ENCODE results near the gene MED13.
A peak's percentile ranks its signal among the peaks of the same experiment; 100 is the strongest.

The MED13 gene

GRCh38 chr17:62064791-62065563, at the start of gene MED13:
Gene MED13, minus strand, starts transcription at chr17:62065278. Its CDS starts 73 bp downstream, at chr17:62065205.
- Histone ChIP-seq H3K36me3 (ENCODE audit: control insufficient read depth in 1 of 2, insufficient read depth in 2 of 2, low read length in 2 of 2) (peaks cover 0 to 7% of the 10 kb centered on the region in 2 donors), H3K4me3 (ENCODE audit: low read depth in 1 of 2, low read length in 2 of 2) (peak within 1 kb of the TSS; percentile 97 to 98), H3K27me3 (ENCODE audit: control insufficient read depth in 1 of 2, insufficient read depth in 2 of 2, low read length in 2 of 2) (no peaks in the 10 kb centered on the region), H3K9ac (ENCODE audit: low read depth in 1 of 2, low read length in 2 of 2) (peak within 1 kb of the TSS; percentile 99), H3K9me3 (ENCODE audit: control insufficient read depth in 1 of 2, low read length in 2 of 2) (no peaks in the 10 kb centered on the region), H3K27ac (ENCODE audit: low read depth, low read length) (peak within 1 kb of the TSS; percentile 96), H3K4me1 (ENCODE audit: control insufficient read depth in 1 of 2, insufficient read depth in 2 of 2, low read length in 2 of 2) (peaks cover 35 to 37% of the 10 kb centered on the region in 2 donors)

- Histone ChIP-seq H3K9ac (ENCODE audit: low read depth in 1 of 2, low read length in 2 of 2) (no peak overlapping the region), H3K36me3 (ENCODE audit: control insufficient read depth in 1 of 2, insufficient read depth in 2 of 2, low read length in 2 of 2) (no peaks in the 10 kb centered on the region), H3K27ac (ENCODE audit: low read depth, low read length) (no peak overlapping the region), H3K4me1 (ENCODE audit: control insufficient read depth in 1 of 2, insufficient read depth in 2 of 2, low read length in 2 of 2) (peaks cover 11 to 13% of the 10 kb centered on the region in 2 donors), H3K4me3 (ENCODE audit: low read depth in 1 of 2, low read length in 2 of 2) (no peak overlapping the region), H3K27me3 (ENCODE audit: control insufficient read depth in 1 of 2, insufficient read depth in 2 of 2, low read length in 2 of 2) (no peaks in the 10 kb centered on the region), H3K9me3 (ENCODE audit: control insufficient read depth in 1 of 2, low read length in 2 of 2) (no peaks in the 10 kb centered on the region)
Observed at GRCh38 chr17:62112229-62112628, 47.2 kb upstream of the MED13 start.

- Histone ChIP-seq H3K9ac (ENCODE audit: low read depth in 1 of 2, low read length in 2 of 2) (no peak overlapping the region), H3K27me3 (ENCODE audit: control insufficient read depth in 1 of 2, insufficient read depth in 2 of 2, low read length in 2 of 2) (no peaks in the 10 kb centered on the region), H3K27ac (ENCODE audit: low read depth, low read length) (no peak overlapping the region), H3K36me3 (ENCODE audit: control insufficient read depth in 1 of 2, insufficient read depth in 2 of 2, low read length in 2 of 2) (no peaks in the 10 kb centered on the region), H3K4me3 (ENCODE audit: low read depth in 1 of 2, low read length in 2 of 2) (no peak overlapping the region), H3K9me3 (ENCODE audit: control insufficient read depth in 1 of 2, low read length in 2 of 2) (no peaks in the 10 kb centered on the region), H3K4me1 (ENCODE audit: control insufficient read depth in 1 of 2, insufficient read depth in 2 of 2, low read length in 2 of 2) (peaks cover 11 to 13% of the 10 kb centered on the region in 2 donors)
Observed at GRCh38 chr17:62111562-62112171, 46.6 kb upstream of the MED13 start.

- Histone ChIP-seq H3K27ac (ENCODE audit: low read depth, low read length) (no peak overlapping the region), H3K4me3 (ENCODE audit: low read depth in 1 of 2, low read length in 2 of 2) (no peak overlapping the region), H3K36me3 (ENCODE audit: control insufficient read depth in 1 of 2, insufficient read depth in 2 of 2, low read length in 2 of 2) (no peaks in the 10 kb centered on the region), H3K27me3 (ENCODE audit: control insufficient read depth in 1 of 2, insufficient read depth in 2 of 2, low read length in 2 of 2) (no peaks in the 10 kb centered on the region), H3K4me1 (ENCODE audit: control insufficient read depth in 1 of 2, insufficient read depth in 2 of 2, low read length in 2 of 2) (peaks cover 16% of the 10 kb centered on the region in 2 donors), H3K9me3 (ENCODE audit: control insufficient read depth in 1 of 2, low read length in 2 of 2) (no peaks in the 10 kb centered on the region), H3K9ac (ENCODE audit: low read depth in 1 of 2, low read length in 2 of 2) (no peak overlapping the region)
Observed at GRCh38 chr17:62110923-62111484, 45.9 kb upstream of the MED13 start.

- Histone ChIP-seq H3K4me1 (ENCODE audit: control insufficient read depth in 1 of 2, insufficient read depth in 2 of 2, low read length in 2 of 2) (peaks cover 18 to 19% of the 10 kb centered on the region in 2 donors), H3K9me3 (ENCODE audit: control insufficient read depth in 1 of 2, low read length in 2 of 2) (no peaks in the 10 kb centered on the region)
Observed at GRCh38 chr17:62109924-62110323, 44.8 kb upstream of the MED13 start.

GRCh38 chr17:62109378-62109902, 44.4 kb upstream of the MED13 start:
- H3K4me3 ChIP-seq (ENCODE audit: low read depth in 1 of 2, low read length in 2 of 2), result no peak overlapping the region
- H3K4me1 ChIP-seq (ENCODE audit: control insufficient read depth in 1 of 2, insufficient read depth in 2 of 2, low read length in 2 of 2), result peaks cover 18 to 19% of the 10 kb centered on the region in 2 donors
- H3K9me3 ChIP-seq (ENCODE audit: control insufficient read depth in 1 of 2, low read length in 2 of 2), result no peaks in the 10 kb centered on the region
- no peak overlapping the region for H3K27ac ChIP-seq (ENCODE audit: low read depth, low read length)
- no peak overlapping the region for H3K9ac ChIP-seq (ENCODE audit: low read depth in 1 of 2, low read length in 2 of 2)
- no peaks in the 10 kb centered on the region for H3K27me3 ChIP-seq (ENCODE audit: control insufficient read depth in 1 of 2, insufficient read depth in 2 of 2, low read length in 2 of 2)
- H3K36me3 ChIP-seq (ENCODE audit: control insufficient read depth in 1 of 2, insufficient read depth in 2 of 2, low read length in 2 of 2), result no peaks in the 10 kb centered on the region

More at GRCh38 chr17:62109924-62110323, 44.8 kb upstream of the MED13 start:
- no peak overlapping the region for H3K4me3 ChIP-seq (ENCODE audit: low read depth in 1 of 2, low read length in 2 of 2)
- H3K27me3 ChIP-seq (ENCODE audit: control insufficient read depth in 1 of 2, insufficient read depth in 2 of 2, low read length in 2 of 2), result no peaks in the 10 kb centered on the region
- no peaks in the 10 kb centered on the region for H3K36me3 ChIP-seq (ENCODE audit: control insufficient read depth in 1 of 2, insufficient read depth in 2 of 2, low read length in 2 of 2)
- no peak overlapping the region for H3K9ac ChIP-seq (ENCODE audit: low read depth in 1 of 2, low read length in 2 of 2)
- no peak overlapping the region for H3K27ac ChIP-seq (ENCODE audit: low read depth, low read length)

GRCh38 chr17:62105861-62106260, 40.8 kb upstream of the MED13 start:
- H3K9me3 ChIP-seq (ENCODE audit: control insufficient read depth in 1 of 2, low read length in 2 of 2), result no peaks in the 10 kb centered on the region
- H3K4me3 ChIP-seq (ENCODE audit: low read depth in 1 of 2, low read length in 2 of 2), result no peak overlapping the region
- H3K27me3 ChIP-seq (ENCODE audit: control insufficient read depth in 1 of 2, insufficient read depth in 2 of 2, low read length in 2 of 2), result no peaks in the 10 kb centered on the region
- peaks cover 11 to 23% of the 10 kb centered on the region in 2 donors for H3K4me1 ChIP-seq (ENCODE audit: control insufficient read depth in 1 of 2, insufficient read depth in 2 of 2, low read length in 2 of 2)
- no peak overlapping the region for H3K27ac ChIP-seq (ENCODE audit: low read depth, low read length)
- H3K9ac ChIP-seq (ENCODE audit: low read depth in 1 of 2, low read length in 2 of 2), result no peak overlapping the region
- H3K36me3 ChIP-seq (ENCODE audit: control insufficient read depth in 1 of 2, insufficient read depth in 2 of 2, low read length in 2 of 2), result no peaks in the 10 kb centered on the region

GRCh38 chr17:62105357-62105756, 40.3 kb upstream of the MED13 start:
- Histone ChIP-seq H3K4me1 (ENCODE audit: control insufficient read depth in 1 of 2, insufficient read depth in 2 of 2, low read length in 2 of 2) (peaks cover 10 to 19% of the 10 kb centered on the region in 2 donors), H3K36me3 (ENCODE audit: control insufficient read depth in 1 of 2, insufficient read depth in 2 of 2, low read length in 2 of 2) (no peaks in the 10 kb centered on the region), H3K4me3 (ENCODE audit: low read depth in 1 of 2, low read length in 2 of 2) (no peak overlapping the region), H3K9me3 (ENCODE audit: control insufficient read depth in 1 of 2, low read length in 2 of 2) (no peaks in the 10 kb centered on the region), H3K27ac (ENCODE audit: low read depth, low read length) (no peak overlapping the region), H3K9ac (ENCODE audit: low read depth in 1 of 2, low read length in 2 of 2) (no peak overlapping the region), H3K27me3 (ENCODE audit: control insufficient read depth in 1 of 2, insufficient read depth in 2 of 2, low read length in 2 of 2) (no peaks in the 10 kb centered on the region)

GRCh38 chr17:62101515-62101914, 36.4 kb upstream of the MED13 start:
- no peak overlapping the region for H3K27ac ChIP-seq (ENCODE audit: low read depth, low read length)
- H3K9ac ChIP-seq (ENCODE audit: low read depth in 1 of 2, low read length in 2 of 2), result no peak overlapping the region
- peaks cover 24 to 36% of the 10 kb centered on the region in 2 donors for H3K4me1 ChIP-seq (ENCODE audit: control insufficient read depth in 1 of 2, insufficient read depth in 2 of 2, low read length in 2 of 2)
- peak overlapping the region in 1 of 2 donors; percentile 8 for H3K4me3 ChIP-seq (ENCODE audit: low read depth in 1 of 2, low read length in 2 of 2)
- H3K36me3 ChIP-seq (ENCODE audit: control insufficient read depth in 1 of 2, insufficient read depth in 2 of 2, low read length in 2 of 2), result no peaks in the 10 kb centered on the region
- no peaks in the 10 kb centered on the region for H3K9me3 ChIP-seq (ENCODE audit: control insufficient read depth in 1 of 2, low read length in 2 of 2)
- H3K27me3 ChIP-seq (ENCODE audit: control insufficient read depth in 1 of 2, insufficient read depth in 2 of 2, low read length in 2 of 2), result no peaks in the 10 kb centered on the region

- no peaks in the 10 kb centered on the region for H3K27me3 ChIP-seq (ENCODE audit: control insufficient read depth in 1 of 2, insufficient read depth in 2 of 2, low read length in 2 of 2)
- H3K9me3 ChIP-seq (ENCODE audit: control insufficient read depth in 1 of 2, low read length in 2 of 2), result no peaks in the 10 kb centered on the region
- peaks cover 22 to 33% of the 10 kb centered on the region in 2 donors for H3K4me1 ChIP-seq (ENCODE audit: control insufficient read depth in 1 of 2, insufficient read depth in 2 of 2, low read length in 2 of 2)
- no peak overlapping the region for H3K27ac ChIP-seq (ENCODE audit: low read depth, low read length)
- H3K9ac ChIP-seq (ENCODE audit: low read depth in 1 of 2, low read length in 2 of 2), result no peak overlapping the region
- H3K4me3 ChIP-seq (ENCODE audit: low read depth in 1 of 2, low read length in 2 of 2), result no peak overlapping the region
- H3K36me3 ChIP-seq (ENCODE audit: control insufficient read depth in 1 of 2, insufficient read depth in 2 of 2, low read length in 2 of 2), result no peaks in the 10 kb centered on the region
Observed at GRCh38 chr17:62101090-62101489, 36.0 kb upstream of the MED13 start.
